T1000 (cell line): ENCODE measurements around the gene IQSEC3.

Source experiments
- DNase-seq: peaks from one replicate; lab custom pipeline; 2025; ENCODE audit warnings: mixed read lengths; lab: John Stamatoyannopoulos, UW

IQSEC3 gene

DNA sequence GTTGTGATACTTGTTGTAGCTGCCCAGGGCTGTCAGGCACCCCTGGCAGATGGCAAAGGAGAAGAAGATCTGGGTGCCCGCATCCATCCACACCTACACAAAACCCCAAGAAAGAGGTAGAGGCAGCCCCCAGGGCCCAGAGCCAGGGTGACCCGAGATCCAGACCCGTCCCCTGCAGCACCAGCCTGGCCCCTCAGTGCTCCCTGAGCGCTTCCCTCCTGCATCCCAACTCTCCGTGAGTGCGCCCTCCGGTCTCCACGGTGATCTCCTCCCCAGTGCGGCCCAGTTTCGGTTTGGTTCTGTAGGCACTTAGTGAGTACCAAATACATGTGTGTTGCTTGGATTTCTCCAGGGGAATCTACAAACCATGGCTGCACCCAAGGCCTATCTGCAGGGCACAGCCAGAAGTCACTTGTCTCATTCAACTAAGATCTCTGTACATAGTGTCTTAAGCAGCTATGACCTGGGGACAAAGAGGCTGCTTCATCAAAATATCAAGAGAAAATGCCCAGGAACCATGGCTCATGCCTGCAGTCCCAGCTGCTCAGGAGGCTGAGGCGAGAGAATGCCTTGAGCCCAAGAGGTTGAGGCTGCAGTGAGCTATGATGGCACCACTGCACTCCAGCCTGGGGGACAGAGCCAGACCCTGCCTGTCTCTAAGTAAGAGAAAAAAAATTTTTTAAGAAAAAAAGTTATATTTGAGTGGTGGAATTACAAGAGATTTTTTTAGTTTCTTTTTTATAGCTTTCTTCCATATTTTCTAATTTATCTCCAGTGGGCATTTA is 131.5 kb downstream of the IQSEC3 start:
- no peak for DNase-seq

DNA sequence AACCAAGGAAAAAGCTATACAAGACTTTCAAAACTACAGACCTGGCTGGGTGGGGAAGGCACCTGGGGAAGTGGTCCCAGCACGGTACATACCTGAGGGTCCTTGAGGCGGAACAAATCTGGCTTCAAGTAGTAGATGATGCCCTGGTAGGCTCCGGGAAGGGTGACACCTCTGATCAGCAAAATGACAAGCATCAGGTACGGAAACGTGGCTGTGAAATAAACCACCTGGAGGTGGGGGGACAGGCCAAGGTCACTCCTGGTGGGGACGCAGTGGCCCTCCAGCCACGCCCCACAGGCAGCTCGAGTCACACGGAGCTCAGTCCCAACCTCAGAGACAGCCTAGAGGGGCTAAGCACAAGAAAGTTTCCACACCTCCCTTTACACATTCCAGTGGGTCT is 132.1 kb downstream of the IQSEC3 start:
- DNase-seq, result no peak

DNA sequence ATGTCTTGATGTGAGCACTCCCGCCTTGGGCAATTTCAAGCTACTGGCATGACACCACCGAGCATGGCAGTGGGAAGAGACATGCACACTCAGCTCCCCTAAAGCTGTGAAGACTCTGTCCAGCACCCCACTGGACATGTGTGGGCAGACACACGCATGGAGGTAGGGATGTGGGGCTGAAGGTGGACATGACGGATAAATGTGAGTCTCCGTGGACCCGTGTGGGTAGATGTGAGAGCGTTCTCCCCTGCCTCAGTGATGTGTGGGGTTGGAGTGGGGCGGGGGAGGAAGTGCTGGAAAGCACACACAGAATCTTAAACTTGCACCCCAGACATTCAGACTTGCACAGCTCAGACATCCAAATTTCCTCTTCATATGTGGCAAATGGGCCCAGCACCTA is 134.8 kb downstream of the IQSEC3 start:
- DNase-seq, result no peak

DNA sequence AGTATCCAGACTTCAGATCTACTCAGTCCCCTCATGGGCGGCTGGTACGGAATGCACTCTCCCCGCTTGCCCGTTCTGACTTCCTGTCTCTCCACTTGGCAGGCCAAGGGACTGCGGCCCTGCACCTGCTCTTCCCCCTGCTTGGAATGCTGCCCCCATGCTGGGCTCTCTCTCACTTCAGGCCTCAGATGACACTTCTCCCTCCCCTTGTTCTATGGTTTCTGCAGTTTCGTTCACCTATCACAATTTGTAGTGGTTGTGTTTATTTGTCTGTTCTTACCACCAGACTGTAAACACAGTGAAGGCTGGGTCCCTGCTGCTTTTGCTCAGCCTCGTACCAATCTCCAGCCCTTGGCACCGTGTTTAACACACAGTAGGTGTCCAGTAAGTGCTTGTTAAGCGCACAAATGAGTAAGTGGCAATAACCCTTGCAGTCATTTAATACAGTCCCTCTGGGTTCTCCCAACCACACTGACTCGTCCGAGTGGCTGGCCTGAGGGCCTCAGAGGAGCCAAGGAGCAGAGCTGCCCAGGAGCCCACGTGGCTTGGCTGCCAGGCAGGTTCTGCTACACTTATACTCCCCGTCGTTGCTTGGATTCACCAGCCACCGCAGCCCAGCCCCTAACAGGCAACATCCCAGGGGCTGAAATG is 135.6 kb downstream of the IQSEC3 start:
- no peak for DNase-seq

DNA sequence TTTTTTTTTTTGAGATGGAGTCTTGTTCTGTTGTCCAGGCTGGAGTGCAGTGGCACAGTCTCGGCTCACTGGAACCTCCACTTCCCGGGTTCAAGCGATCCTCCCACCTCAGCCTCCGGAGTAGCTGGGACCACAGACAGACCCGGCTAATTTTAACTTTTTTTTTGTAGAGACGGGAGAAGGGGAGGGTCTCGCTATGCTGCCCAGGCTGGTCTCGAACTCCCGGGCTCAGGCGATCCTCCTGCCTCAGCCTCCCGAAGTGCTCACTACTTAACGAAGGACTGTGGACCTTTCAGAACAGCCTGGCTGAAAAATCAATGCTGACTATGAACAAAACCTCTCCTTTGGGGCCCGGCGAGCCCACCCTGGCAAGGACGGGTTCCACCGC is 136.5 kb downstream of the IQSEC3 start:
- no peak for DNase-seq

DNA sequence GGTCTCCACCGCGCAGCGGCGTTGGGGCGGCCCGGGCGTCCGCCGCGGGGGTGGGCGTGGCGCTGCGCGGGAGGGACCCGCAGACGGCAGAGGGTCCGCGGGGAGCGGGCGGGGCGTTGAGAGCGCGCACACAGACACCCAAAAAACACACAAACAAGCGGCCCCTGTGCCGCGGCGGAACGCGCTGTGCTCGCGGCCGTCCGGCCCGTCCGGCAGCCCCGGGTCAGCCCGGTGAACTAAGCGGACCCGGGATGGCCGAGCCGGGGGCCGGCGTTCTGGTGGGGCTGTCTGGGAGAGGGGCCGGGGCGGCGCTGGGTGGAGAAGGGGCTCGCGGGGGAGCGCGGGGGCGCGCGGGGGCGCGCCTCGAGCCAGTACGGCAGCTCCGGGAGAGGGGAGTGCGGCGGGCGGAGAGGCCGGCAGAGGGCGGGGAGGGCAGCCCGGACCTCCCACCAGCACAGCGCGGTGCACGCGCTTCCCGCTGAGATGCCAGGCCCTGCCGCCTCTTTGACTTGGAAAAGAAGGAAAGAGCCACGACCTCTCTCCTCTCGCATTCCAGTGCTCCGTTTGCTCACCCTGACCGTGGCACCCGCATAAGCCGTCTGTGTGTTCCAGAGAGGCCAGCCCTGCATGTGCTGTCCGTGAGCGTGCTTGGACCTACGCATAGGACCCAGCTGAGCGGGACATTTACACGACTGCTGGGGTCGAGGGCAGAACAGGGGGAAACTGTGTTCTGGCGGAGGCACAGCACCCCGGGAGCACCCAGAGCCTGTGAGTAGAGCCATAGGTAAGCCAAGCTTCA is 137.1 kb downstream of the IQSEC3 start:
- no peak for DNase-seq

DNA sequence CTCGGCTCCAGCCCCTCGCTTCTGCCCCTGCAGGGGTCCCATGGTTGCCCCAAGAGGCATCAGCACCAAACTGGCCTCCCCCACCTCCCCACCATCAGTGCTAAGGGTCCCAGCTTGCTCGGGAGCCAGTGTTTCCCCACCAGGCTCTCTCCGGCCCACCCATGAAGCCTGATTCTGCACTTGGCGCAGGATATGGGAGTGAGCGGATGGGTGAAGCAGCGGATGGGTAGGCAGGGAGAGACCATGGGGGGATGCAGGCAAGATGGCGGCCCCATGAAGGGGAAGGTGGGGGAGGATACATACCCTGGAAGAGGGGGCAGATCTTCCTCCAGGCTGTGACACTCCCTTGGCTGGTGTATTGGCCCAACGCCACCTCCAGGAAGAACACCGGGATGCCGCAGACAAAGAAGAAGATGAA is 137.7 kb downstream of the IQSEC3 start:
- no peak for DNase-seq

DNA sequence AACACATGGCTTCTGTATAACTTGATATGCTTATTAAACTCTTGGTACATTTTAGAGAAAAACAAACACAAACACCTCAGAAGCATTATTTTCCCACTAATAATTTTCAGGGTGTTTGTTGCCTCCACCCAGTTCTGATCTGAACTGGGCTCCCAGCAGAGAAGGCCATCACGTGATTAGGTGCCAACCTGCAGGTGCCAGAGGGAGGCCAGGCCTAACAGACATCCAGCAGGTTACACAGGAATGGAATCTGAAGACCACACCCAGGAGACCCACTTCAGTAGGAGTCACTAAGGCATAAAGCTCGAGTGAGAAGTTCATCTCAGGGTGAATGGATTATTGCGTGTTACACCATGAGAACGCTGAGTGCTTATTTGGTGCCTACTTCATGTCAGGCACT is 138.5 kb downstream of the IQSEC3 start:
- DNase-seq, result no peak

DNA sequence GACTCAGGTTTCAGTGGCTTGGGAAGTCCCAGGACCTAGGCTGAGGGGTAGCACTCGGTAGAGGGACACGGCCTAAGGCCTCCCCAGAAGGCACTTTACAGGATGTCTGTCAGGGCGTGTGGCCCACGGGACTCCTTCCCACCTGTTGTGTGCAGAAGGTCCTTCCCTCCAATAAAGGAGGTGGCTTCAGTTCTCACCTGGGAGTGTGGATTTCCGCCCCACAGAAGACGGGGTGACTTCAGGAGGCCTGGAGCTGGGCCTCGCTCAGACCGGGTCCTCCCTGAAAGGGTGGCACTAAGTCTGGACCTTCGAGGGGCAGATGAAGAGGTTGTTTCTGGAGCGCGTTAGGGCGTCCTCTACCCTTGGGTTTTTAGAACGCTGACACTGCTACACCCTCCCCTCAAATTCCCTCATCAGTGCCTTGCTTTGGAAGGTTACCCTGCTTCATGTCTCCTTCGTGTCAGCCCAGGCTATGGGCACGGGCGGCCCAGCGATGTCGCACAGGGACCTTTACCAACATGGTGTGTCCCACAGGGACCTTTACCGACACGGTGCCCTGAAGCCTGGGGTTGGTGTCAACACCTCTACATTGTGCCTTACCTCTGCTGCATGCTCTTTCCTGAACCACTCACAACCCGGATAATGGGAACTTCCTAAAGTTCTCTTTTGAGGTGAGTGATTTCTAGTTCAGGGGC is 140.3 kb downstream of the IQSEC3 start:
- DNase-seq, result no peak

DNA sequence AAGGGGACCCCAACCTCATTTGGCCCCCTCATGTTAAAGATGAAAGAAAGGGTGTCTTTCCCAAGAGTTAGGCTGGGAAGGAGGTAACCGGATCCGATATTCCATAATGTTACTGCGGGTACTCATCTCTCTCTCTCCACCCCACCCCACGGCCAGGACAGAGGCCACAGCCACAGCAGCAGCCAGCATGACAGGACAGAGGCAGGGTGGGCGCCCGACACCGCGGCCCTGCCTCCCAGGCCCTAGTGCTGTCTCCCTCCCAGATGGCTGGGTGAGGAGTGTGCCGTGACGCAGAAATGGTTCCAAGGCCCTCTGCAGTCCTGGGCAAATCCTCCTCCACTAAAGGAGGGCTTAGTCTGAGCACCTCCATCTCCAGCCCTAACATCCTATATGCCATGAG is 141.2 kb downstream of the IQSEC3 start:
- no peak for DNase-seq

DNA sequence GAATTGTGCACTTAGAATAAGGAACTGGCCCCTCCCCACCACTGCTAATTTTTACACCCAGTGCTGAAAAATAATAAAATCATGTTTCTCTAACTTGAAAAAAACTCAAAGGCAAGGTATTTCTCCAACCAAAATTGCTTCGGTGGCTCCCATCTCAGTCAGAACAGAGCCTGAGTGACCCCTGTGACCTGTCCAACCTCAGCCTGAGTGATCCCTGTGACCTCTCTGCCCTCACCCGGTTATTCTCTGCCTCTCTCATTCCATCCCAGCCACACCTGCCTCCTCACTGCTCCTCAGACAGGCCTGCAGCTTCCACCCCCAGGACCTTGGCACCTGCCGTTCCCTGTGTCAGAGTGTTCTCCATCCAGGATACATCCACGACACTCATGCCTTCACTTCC is 142.2 kb downstream of the IQSEC3 start:
- no peak for DNase-seq

DNA sequence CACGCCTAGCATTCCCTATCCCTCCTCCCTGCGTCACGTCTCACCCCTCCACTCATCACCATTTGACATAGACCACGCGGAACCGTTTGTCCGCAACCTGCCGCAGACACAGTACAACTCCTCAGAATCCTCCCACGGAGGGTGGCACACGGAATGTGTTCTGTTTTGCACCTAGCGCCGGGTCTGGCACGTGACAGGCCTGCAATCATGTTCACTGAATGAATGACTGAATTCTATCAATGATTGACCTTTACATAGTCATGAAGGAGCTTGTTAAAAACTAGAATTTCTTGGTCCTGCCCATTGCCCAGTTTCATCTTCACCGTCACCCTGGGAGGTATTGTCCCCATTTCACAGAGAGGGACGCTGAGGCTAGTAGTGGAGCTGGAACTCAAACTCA is 142.7 kb downstream of the IQSEC3 start:
- DNase-seq, result no peak

DNA sequence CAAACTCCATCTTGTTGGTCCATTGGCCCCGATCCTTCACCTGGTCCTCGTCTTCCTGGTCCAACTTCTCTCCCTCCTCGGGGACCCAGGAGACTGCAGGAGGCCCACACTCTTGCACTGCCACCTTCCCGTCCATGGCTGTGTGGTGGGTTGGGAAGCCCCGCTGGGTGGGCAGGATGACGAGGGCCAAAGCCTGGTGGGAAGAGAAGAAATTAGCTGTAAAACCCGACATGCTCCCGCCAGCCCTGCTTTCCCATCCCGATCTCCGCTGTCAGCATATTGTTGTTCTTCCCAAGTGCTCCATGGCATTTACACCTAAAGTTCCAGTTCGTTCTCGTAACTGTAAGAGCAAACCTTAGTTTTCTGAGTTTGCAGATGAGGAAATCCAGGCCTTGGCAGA is 143.3 kb downstream of the IQSEC3 start:
- no peak for DNase-seq

DNA sequence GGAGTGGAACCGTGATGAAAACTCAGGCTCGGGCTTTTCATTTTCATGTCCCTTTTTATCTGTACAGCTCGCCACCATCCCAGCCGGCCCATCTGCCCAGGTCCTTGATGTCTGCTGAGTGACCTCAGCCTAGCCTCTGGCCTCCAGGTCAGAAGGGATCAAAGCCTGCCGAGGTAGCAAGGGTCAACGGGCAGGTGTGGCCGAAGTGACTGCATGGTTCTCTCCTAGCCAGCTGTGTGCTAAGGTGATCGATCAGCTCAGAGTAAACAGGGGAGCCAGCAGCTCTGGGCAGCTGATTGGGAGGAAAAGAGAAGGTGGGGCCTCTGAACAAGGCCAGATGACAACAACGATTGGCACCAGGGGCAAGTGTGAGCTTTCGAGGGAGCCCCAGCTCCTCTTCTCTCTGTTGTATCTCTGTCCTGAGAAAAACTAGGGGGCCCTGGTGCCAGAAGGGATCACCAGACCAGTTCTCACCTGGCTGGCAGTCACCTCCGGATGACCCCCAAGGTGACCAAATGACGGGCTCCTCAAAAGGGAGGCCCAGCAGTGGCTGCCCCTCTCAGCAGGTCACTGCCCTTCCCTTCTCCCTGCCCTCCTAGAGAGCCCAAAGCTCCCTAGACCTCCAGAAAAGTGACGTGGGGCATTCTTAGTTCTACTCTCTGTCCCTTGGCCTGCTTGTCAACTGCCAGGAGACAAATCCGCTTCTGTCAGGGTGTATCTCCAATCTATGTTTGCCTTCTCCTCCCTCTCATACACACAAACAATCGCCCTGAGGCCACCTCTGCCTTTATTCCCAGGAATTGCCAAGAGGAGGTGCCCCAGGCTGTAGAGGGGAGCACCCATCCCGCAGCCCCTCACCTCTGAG is 143.9 kb downstream of the IQSEC3 start:
- DNase-seq, result no peak

DNA sequence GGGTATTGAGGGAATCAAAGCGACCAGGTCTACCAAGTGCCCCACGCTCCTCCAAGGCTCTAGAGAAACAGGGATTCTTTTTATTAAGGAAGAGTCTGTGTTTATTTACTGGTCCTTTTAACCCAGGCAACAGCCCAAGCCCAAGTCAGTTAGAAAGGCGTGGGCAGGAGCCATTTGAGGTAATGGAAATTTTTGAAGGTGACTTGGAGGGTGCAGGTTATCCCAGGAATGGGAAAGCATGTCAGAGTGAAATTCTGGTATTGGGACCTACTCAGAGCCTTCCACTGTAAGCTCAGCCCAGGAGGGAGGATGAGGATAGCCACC is 144.5 kb downstream of the IQSEC3 start:
- DNase-seq, result no peak

DNA sequence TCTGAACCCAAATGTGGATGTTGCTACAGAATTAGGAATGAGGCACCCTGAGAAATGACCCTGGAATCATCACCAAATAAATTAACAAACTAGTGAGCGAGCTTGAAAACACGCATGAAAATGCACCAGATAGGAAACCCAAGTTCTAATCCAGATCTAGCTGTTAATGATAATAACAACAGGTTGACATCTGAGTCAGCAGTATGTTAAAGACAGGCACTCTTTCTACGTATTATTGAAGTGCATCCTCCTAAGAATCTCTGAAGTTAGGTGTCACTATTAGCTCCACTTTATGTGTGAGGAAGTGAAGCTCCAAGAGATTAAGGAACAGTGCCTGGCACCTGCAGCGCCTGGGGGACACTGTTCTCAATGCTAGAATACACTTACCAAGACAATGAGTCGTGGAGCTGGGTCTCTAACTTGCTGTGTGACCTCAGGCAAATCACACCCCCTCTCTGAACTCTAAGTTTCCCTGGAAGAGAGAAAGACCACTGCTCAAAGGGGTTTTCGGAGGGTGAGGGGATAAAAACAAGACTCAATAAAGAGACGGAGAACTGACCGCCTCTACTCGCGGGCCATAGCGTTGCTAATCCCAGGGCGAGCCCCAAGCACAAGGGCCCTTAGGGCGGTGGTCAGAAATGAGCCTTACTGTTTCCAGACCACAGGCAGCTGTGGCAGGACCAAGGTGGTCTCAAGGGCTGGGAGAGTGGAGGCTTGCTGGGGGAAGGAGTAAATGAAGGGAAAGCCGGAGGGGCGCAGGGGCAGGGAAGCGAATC is 145.3 kb downstream of the IQSEC3 start:
- DNase-seq, result no peak

DNA sequence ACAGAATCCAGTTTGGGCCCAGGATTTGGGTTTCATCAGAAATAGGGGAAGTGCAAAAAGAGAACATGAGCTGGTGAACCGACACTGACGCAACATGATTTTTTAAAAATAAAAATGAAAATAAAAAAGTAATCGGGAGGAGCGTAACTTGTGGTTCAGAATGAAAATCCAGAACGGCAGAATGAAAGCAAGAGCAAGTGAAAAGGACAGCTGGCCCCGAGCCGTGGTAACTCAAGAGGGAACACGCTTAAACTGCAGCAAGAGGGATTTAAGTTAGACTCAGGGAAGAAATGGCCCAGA is 145.8 kb downstream of the IQSEC3 start:
- DNase-seq, result no peak

DNA sequence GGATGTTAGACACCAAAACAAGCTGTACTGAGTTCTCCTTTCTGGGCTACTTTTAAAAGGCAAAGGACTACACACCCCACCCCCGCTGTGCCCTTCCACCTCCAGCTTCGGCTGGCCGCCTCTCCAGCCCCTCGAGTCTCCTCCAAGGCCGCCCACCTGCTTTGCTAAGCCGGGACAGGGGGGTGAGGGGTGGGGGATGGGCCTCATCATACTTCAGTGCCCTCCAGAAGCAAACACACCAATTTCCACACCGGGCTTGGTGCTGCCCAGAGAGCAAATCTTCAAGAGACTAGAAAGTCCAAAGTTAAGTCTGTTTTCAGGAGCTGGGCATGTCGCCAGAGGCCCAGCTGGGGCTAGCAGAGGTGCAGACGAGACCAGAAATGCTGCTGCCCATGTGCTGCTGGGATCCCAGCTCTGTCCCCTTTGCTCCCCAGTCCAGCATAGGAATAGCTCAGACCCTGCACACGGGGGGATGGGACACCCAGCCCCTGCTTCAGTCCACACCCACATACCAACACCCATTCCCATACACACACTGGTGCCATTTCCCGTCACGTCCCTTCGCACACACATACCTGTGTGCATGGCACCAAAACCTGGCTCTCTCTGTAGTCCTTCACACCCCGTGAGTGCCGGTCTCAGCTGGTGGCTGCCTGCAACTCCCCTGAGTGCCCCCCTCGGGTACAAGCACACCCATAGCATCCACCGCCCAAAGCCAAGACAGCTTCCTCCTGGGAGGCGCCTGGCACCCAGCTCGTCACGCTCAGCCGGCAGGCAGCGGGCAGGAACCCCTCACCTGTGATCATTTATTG is 146.4 kb downstream of the IQSEC3 start:
- no peak for DNase-seq

DNA sequence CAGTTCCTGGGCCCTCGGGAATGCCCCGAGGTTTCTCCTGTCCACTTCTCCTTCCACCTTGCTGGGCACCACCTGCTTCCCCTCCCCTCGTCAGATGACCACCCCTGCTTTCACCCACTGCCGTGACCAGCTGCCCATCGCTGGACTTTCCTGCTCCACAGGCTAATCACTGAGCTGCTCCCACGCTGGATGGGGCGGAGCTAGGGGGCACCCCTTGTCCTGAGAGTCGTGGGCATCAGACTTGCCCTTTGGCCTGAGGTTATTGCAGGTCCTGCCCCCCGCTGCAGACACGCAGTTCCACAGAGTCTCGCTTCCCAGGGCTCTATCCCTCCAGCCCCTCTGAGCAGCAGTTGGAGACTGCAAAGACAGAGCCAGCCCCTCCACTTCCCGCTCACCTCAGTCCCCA is 147.0 kb downstream of the IQSEC3 start:
- DNase-seq, result no peak
